ENCODE results near the gene SLC25A41. TPM values are rescaled to one million over a fixed set of nuclear protein-coding genes. Genes with fewer than 3 reads are reported as not detected.

SLC25A41 gene
- total and polyA plus RNA-seq, 2 of the 13 experiments (the other 11 are each of a cell fraction or from before 2014, with no cell fraction given), result 0.33 to 0.95 TPM

DNA sequence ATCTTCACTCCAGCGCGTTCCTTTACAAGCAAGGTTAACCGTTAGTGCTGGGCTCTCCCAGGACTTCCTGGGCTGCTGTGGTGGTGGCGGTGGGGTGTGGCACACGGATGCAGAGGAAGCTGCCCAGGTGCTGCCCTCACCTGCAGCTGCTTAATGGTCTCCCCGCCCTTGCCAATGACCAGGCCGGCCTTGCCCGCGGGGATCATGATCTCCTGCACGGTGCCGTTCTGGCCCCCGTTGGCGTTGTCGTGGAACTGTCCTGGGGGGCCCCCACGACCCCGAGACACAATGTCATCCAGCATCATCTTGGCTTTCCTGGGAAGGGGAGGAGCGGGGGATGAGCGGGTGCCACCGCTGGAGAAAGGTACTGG is 15.0 kb downstream of the SLC25A41 start (continued):
- TF ChIP-seq, protein P1, sequence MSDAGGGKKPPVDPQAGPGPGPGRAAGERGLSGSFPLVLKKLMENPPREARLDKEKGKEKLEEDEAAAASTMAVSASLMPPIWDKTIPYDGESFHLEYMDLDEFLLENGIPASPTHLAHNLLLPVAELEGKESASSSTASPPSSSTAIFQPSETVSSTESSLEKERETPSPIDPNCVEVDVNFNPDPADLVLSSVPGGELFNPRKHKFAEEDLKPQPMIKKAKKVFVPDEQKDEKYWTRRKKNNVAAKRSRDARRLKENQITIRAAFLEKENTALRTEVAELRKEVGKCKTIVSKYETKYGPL (CRISPR knock-in tag; IDR thresholded peaks at IDR 0.05), result no peak
- TF ChIP-seq MATR3 (CRISPR knock-in tag; IDR thresholded peaks at IDR 0.05) (no peak), EED (CRISPR knock-in tag; IDR thresholded peaks at IDR 0.05) (no peak), PAF1 (CRISPR knock-in tag; IDR thresholded peaks at IDR 0.05) (no peak), TCF12 (IDR thresholded peaks at IDR 0.05) (no peak), TCF12 (CRISPR knock-in tag; IDR thresholded peaks at IDR 0.05) (no peak), FOXA3 (CRISPR knock-in tag; IDR thresholded peaks at IDR 0.05) (no peak), WIZ (CRISPR knock-in tag; IDR thresholded peaks at IDR 0.05) (no peak), PHF5A (CRISPR knock-in tag; IDR thresholded peaks at IDR 0.05; ENCODE audit: low read depth, unreplicated experiment) (no peak), POLR2G (IDR thresholded peaks at IDR 0.05; ENCODE audit: low read depth, low read length) (no peak), MTF2 (CRISPR knock-in tag; IDR thresholded peaks at IDR 0.05; ENCODE audit: borderline replicate concordance) (no peak)
- TF ChIP-seq, protein P2, sequence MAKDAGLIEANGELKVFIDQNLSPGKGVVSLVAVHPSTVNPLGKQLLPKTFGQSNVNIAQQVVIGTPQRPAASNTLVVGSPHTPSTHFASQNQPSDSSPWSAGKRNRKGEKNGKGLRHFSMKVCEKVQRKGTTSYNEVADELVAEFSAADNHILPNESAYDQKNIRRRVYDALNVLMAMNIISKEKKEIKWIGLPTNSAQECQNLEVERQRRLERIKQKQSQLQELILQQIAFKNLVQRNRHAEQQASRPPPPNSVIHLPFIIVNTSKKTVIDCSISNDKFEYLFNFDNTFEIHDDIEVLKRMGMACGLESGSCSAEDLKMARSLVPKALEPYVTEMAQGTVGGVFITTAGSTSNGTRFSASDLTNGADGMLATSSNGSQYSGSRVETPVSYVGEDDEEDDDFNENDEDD (CRISPR knock-in tag; IDR thresholded peaks at IDR 0.05; ENCODE audit: borderline replicate concordance), result no peak

- H3K9me3 ChIP-seq (ENCODE audit: low read length), result no peaks in the 10 kb centered on the region
- intact Hi-C loops (cut with micrococcal nuclease; ENCODE audit: unreplicated experiment) (no loop called here), in situ Hi-C loops (cut with HindIII; ENCODE audit: extremely low pct_ligation_motif_present, low pct_unique_long_range_greater_than_20kb) (no loop called here)
- ChIA-PET CTCF (ENCODE audit: low intra/inter-chr PET ratio, low total read pairs) (no interaction called here), POLR2A (no interaction called here)
- H3K4me1 ChIP-seq (ENCODE audit: insufficient read depth, low read length), result peaks cover 13% of the 10 kb centered on the region
- no peak overlapping the region for H3K27ac ChIP-seq (ENCODE audit: extremely low read length, insufficient read depth, low read length)
- no peaks in the 10 kb centered on the region for H3K27me3 ChIP-seq (ENCODE audit: control insufficient read depth in 1 of 2, insufficient read depth in 2 of 2, low read length in 2 of 2)
- FAIRE-seq, result no peak
- H3K36me3 ChIP-seq (replicated peaks in 1 of 2; ENCODE audit: control insufficient read depth in 1 of 2, insufficient read depth in 2 of 2, low read length in 2 of 2), result peaks cover 47 to 88% of the 10 kb centered on the region in 2 experiments
- no peak for DNase-seq (ENCODE audit: low spot score)
- 97% methylated on average over 25 of the region's 33 CpGs for WGBS (ENCODE audit: low lambda C conversion rate)
- H3K4me3 ChIP-seq (replicated peaks in 1 of 3; ENCODE audit: insufficient read depth in 1 of 3, low read depth in 2 of 3, low read length in 3 of 3), result no peak overlapping the region
- peak; percentile 33 for ATAC-seq
- BruUV-seq (replicated peaks), result no TSS peak
- H4K20me1 ChIP-seq (ENCODE audit: insufficient read depth, low read length), result peaks cover 39% of the 10 kb centered on the region
- H3K4me2 ChIP-seq (ENCODE audit: low read depth, low read length), result no peak overlapping the region
- H3K9ac ChIP-seq (ENCODE audit: insufficient read depth, low read depth, low read length), result no peak overlapping the region
- H3K79me2 ChIP-seq (ENCODE audit: insufficient read depth, low read length), result peaks cover 40% of the 10 kb centered on the region
- H2AFZ ChIP-seq (ENCODE audit: low read length), result no peak overlapping the region
- TF ChIP-seq, protein P3, sequence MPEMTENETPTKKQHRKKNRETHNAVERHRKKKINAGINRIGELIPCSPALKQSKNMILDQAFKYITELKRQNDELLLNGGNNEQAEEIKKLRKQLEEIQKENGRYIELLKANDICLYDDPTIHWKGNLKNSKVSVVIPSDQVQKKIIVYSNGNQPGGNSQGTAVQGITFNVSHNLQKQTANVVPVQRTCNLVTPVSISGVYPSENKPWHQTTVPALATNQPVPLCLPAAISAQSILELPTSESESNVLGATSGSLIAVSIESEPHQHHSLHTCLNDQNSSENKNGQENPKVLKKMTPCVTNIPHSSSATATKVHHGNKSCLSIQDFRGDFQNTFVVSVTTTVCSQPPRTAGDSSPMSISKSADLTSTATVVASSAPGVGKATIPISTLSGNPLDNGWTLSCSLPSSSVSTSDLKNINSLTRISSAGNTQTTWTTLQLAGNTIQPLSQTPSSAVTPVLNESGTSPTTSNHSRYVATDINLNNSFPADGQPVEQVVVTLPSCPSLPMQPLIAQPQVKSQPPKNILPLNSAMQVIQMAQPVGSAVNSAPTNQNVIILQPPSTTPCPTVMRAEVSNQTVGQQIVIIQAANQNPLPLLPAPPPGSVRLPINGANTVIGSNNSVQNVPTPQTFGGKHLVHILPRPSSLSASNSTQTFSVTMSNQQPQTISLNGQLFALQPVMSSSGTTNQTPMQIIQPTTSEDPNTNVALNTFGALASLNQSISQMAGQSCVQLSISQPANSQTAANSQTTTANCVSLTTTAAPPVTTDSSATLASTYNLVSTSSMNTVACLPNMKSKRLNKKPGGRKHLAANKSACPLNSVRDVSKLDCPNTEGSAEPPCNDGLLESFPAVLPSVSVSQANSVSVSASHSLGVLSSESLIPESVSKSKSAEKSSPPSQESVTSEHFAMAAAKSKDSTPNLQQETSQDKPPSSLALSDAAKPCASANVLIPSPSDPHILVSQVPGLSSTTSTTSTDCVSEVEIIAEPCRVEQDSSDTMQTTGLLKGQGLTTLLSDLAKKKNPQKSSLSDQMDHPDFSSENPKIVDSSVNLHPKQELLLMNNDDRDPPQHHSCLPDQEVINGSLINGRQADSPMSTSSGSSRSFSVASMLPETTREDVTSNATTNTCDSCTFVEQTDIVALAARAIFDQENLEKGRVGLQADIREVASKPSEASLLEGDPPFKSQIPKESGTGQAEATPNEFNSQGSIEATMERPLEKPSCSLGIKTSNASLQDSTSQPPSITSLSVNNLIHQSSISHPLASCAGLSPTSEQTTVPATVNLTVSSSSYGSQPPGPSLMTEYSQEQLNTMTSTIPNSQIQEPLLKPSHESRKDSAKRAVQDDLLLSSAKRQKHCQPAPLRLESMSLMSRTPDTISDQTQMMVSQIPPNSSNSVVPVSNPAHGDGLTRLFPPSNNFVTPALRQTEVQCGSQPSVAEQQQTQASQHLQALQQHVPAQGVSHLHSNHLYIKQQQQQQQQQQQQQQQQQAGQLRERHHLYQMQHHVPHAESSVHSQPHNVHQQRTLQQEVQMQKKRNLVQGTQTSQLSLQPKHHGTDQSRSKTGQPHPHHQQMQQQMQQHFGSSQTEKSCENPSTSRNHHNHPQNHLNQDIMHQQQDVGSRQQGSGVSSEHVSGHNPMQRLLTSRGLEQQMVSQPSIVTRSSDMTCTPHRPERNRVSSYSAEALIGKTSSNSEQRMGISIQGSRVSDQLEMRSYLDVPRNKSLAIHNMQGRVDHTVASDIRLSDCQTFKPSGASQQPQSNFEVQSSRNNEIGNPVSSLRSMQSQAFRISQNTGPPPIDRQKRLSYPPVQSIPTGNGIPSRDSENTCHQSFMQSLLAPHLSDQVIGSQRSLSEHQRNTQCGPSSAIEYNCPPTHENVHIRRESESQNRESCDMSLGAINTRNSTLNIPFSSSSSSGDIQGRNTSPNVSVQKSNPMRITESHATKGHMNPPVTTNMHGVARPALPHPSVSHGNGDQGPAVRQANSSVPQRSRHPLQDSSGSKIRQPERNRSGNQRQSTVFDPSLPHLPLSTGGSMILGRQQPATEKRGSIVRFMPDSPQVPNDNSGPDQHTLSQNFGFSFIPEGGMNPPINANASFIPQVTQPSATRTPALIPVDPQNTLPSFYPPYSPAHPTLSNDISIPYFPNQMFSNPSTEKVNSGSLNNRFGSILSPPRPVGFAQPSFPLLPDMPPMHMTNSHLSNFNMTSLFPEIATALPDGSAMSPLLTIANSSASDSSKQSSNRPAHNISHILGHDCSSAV (CRISPR knock-in tag; IDR thresholded peaks at IDR 0.05; ENCODE audit: borderline replicate concordance), result no peak
- 0 out of 2 replicates have a peak, but pooled peaks have one; percentile 29 for TF ChIP-seq ZBTB38 (CRISPR knock-in tag; IDR thresholded peaks at IDR 0.05)
These were observed 15.6 kb downstream of the SLC25A41 start for GRCh38 chr19:6417713-6418561.

Measured in HepG2 (cell line).